Measurements from ENCODE around the gene RFC2. TPM values are rescaled to one million over a fixed set of nuclear protein-coding genes. Genes with fewer than 3 reads are reported as not detected.

RFC2 gene
- total and polyA plus RNA-seq, 10 of the 15 experiments (the other 5 are each of a cell fraction or from before 2014, with no cell fraction given), result 25.8 to 145 (median 90.9) TPM

DNA sequence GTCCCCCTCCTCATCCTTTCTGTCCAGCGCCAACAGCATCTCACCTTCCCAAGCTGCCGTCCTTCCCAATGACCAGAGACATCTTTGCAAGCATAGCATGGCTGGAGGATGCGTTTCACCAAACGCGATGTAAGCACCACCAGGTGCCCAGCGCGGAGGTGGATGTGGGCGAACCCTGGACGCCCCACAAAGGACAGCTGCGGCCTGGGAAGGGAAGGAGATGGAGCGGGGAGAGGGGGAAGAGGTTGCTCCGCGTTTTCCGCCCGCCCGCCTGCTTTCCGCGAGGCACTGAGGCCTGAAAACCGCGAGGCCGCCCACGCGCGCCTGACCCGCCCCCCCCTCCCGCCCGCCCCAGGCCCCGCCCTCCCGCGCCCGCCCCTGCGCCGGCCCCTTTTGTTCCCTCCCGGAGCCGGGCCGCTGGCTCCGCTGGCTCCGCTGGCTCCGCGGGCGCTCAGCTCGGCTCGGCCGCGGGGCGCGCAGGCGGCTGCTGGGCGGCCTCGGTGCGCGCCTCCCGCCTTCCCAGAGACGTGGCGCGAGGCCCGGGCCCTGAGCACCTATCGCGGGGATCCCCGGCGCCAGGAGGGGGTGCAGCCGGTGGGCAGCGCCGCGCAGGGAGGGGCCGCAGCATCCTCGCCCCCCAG lies 34.9 kb upstream of the RFC2 start, which contains the start of gene CLIP2 (continued):
- TF ChIP-seq, protein P1, sequence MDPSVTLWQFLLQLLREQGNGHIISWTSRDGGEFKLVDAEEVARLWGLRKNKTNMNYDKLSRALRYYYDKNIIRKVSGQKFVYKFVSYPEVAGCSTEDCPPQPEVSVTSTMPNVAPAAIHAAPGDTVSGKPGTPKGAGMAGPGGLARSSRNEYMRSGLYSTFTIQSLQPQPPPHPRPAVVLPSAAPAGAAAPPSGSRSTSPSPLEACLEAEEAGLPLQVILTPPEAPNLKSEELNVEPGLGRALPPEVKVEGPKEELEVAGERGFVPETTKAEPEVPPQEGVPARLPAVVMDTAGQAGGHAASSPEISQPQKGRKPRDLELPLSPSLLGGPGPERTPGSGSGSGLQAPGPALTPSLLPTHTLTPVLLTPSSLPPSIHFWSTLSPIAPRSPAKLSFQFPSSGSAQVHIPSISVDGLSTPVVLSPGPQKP (IDR thresholded peaks at IDR 0.05; ENCODE audit: low read depth, low read length), result no peak

DNA sequence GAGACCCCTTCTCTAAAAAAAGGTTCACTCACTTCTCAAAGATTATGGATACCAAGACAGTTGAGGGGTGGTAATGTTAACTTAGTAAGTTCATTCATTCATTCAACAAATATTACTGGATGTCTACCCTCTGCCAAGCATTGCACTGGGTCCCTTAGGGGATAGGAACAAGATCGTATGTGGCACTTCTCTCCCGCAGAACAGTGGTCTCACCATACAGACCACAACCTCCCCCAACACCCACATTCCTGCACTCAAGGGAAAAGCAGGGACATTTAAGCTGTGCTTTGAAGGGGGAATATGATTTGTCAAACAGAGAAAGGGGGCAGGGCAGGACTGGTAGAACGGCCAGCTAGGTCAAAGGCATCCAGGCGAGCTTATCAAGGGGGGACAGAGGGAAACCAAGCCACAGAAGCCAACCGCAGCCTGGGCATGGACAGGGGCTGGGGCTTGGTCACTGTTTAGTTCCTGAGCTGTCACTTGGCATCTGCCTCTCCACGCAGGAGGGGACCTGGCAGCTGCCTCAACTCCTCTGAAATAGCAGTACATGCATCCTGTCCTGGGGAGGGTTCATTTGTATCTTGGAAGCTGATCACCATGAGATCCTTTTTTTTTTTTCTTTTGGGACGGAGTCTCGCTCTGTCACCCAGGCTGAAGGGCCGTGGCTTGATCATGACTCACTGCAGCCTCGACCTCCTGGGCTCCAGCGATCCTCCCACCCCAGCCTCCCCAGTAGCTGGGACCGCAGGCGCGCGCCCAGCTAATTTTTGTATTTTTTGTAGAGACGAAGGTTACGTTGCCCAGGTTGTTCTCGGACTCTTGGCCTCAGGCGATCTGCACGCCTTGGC lies 34.1 kb upstream of the RFC2 start:
- Histone ChIP-seq H3K4me3 (peak overlapping the region; percentile 92), H3K4me2 (ENCODE audit: control insufficient read depth, insufficient read depth) (peak overlapping the region; percentile 78), H3K27me3 (replicated peaks in 1 of 2; ENCODE audit: control insufficient read depth in 2 of 2, insufficient read depth in 2 of 2, low read length in 1 of 2) (no peaks in the 10 kb centered on the region), H3K9me3 (replicated peaks; ENCODE audit: control insufficient read depth, insufficient read depth, low read length) (no peaks in the 10 kb centered on the region), H3K9ac (ENCODE audit: control insufficient read depth, insufficient read depth, low read length) (peak overlapping the region; percentile 91), H3K27ac (ENCODE audit: control insufficient read depth, insufficient read depth) (peak overlapping the region; percentile 93), H3K36me3 (ENCODE audit: control insufficient read depth in 2 of 2, insufficient read depth in 2 of 2, low read length in 1 of 2) (no peaks in the 10 kb centered on the region), H3K4me1 (ENCODE audit: control insufficient read depth, insufficient read depth, low read length) (peaks cover 45% of the 10 kb centered on the region), H4K20me1 (ENCODE audit: control insufficient read depth, insufficient read depth) (peaks cover 3% of the 10 kb centered on the region; the same call in 1 of the 2 replicates), H2AFZ (ENCODE audit: control insufficient read depth, low read depth, low read length) (peak overlapping the region; percentile 90; the same call in 1 of the 2 replicates), H3K79me2 (ENCODE audit: control insufficient read depth, insufficient read depth, low read length) (peaks cover 64% of the 10 kb centered on the region)
- ATAC-seq, result peak; percentile 3; the same call in 2 of the 3 replicates
- intact Hi-C loops (cut with micrococcal nuclease; ENCODE audit: unreplicated experiment) (loop anchor here (2.0 to 10.0 kb wide), 4 partner anchors 17 to 377 kb away; no protein-coding TSS in a partner anchor), in situ Hi-C loops (cut with MboI) (loop anchor here (5.0 kb wide), 1 partner anchor 81 kb away; no protein-coding TSS in a partner anchor)
- FAIRE-seq, result peak; percentile 74
- ChIA-PET SMC1A (ENCODE audit: uncharacterized antibody, unreplicated experiment) (interaction anchor here (0.7 to 12.0 kb wide), 11 partner anchors 9 to 113 kb away, joined by 3 to 285 read pairs (median 4); no protein-coding TSS in a partner anchor), POLR2A (interaction anchor here (0.5 to 8.7 kb wide), 12 partner anchors 9 to 113 kb away, joined by 3 to 171 read pairs (median 4); partner anchors contain the start of gene LAT2), RAD21 (ENCODE audit: unreplicated experiment) (interaction anchor here (0.8 to 12.0 kb wide), 17 partner anchors 10 to 113 kb away, joined by 3 to 169 read pairs (median 5); partner anchors contain the start of genes LAT2 and RFC2), CTCF (interaction anchor here (0.5 to 9.2 kb wide), 10 partner anchors 9 to 113 kb away, joined by 3 to 103 read pairs (median 7); partner anchors contain the start of gene LAT2)
- WGBS (ENCODE audit: insufficient coverage, insufficient replicate concordance, low lambda C conversion rate, missing lambda C conversion rate), result 3% methylated on average over 20 of the region's 20 CpGs
- TSS peak; percentile 69 for BruUV-seq (replicated peaks)
- no peak for DNase-seq (ENCODE audit: low read depth, low spot score)
- TF ChIP-seq GATAD2B (conservative IDR thresholded peaks at IDR 0.05; ENCODE audit: low read depth) (no peak), ZNF217 (IDR thresholded peaks at IDR 0.05) (no peak; the same call in 1 of the 2 replicates), NFYB (IDR thresholded peaks at IDR 0.05; ENCODE audit: insufficient read depth, low read depth, low read length) (no peak), RUNX3 (IDR thresholded peaks at IDR 0.05; ENCODE audit: low read length) (peak; percentile 85), NR2F1 (conservative IDR thresholded peaks at IDR 0.05) (peak; percentile 54), CHD2 (IDR thresholded peaks at IDR 0.05; ENCODE audit: borderline replicate concordance, low read depth, low read length) (0 out of 2 replicates have a peak, but pooled peaks have one; percentile 22), NRF1 (conservative IDR thresholded peaks at IDR 0.05; ENCODE audit: low read depth, low read length) (no peak), RELA (IDR thresholded peaks at IDR 0.05; ENCODE audit: borderline replicate concordance, partially characterized antibody) (peak; percentile 29), MTA3 (IDR thresholded peaks at IDR 0.05; ENCODE audit: borderline replicate concordance, low read length) (no peak), LARP7 (IDR thresholded peaks at IDR 0.05) (no peak), CBX3 (IDR thresholded peaks at IDR 0.05; ENCODE audit: borderline replicate concordance, low read depth) (no peak)
- TF ChIP-seq, protein P2, sequence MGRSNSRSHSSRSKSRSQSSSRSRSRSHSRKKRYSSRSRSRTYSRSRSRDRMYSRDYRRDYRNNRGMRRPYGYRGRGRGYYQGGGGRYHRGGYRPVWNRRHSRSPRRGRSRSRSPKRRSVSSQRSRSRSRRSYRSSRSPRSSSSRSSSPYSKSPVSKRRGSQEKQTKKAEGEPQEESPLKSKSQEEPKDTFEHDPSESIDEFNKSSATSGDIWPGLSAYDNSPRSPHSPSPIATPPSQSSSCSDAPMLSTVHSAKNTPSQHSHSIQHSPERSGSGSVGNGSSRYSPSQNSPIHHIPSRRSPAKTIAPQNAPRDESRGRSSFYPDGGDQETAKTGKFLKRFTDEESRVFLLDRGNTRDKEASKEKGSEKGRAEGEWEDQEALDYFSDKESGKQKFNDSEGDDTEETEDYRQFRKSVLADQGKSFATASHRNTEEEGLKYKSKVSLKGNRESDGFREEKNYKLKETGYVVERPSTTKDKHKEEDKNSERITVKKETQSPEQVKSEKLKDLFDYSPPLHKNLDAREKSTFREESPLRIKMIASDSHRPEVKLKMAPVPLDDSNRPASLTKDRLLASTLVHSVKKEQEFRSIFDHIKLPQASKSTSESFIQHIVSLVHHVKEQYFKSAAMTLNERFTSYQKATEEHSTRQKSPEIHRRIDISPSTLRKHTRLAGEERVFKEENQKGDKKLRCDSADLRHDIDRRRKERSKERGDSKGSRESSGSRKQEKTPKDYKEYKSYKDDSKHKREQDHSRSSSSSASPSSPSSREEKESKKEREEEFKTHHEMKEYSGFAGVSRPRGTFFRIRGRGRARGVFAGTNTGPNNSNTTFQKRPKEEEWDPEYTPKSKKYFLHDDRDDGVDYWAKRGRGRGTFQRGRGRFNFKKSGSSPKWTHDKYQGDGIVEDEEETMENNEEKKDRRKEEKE (IDR thresholded peaks at IDR 0.05), result no peak
- TF ChIP-seq, protein P3, sequence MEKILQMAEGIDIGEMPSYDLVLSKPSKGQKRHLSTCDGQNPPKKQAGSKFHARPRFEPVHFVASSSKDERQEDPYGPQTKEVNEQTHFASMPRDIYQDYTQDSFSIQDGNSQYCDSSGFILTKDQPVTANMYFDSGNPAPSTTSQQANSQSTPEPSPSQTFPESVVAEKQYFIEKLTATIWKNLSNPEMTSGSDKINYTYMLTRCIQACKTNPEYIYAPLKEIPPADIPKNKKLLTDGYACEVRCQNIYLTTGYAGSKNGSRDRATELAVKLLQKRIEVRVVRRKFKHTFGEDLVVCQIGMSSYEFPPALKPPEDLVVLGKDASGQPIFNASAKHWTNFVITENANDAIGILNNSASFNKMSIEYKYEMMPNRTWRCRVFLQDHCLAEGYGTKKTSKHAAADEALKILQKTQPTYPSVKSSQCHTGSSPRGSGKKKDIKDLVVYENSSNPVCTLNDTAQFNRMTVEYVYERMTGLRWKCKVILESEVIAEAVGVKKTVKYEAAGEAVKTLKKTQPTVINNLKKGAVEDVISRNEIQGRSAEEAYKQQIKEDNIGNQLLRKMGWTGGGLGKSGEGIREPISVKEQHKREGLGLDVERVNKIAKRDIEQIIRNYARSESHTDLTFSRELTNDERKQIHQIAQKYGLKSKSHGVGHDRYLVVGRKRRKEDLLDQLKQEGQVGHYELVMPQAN (conservative IDR thresholded peaks at IDR 0.05), result no peak
